A549 (cell line): ENCODE data around the gene POLR2I. TPM values are rescaled to one million over a fixed set of nuclear protein-coding genes. Genes with fewer than 3 reads are reported as not detected.

Source experiments
- ATAC-seq, 2 experiments: fragments of 200-7000 bp in 1 of 2; fragments of >200 bp in 1 of 2; cut with Nextera tagmentation in 1 of 2; cut with Tn5 transposase in 1 of 2; 3 replicates each; pipeline versions ENCODE4 v1.8.0 to v1.9.1; 2018 to 2020; ENCODE audit warnings: mild to moderate bottlenecking in 1 of 2, moderate library complexity in 1 of 2
- CTCF ChIA-PET: fragments of 300-600 bp; sonication (Branson Sonifier 250); formaldehyde crosslinking; extraction: SDS; loops from one replicate; lab custom pipeline; 2021; ENCODE audit warnings: antibody characterized with exemption, inconsistent platforms; lab: Yijun Ruan, JAX
- POLR2A ChIA-PET: fragments of 350-600 bp; formaldehyde crosslinking; extraction: SDS; loops from one replicate; lab custom pipeline; 2021; ENCODE audit warnings: antibody characterized with exemption, inconsistent platforms; lab: Yijun Ruan, JAX
- DNase-seq, 2 experiments: peaks; one replicate each; pipeline versions ENCODE4 v3.0.0 to v3.0.0-alpha.2; 2011 to 2016; ENCODE audit warnings: low read depth in 1 of 2, low spot score in 1 of 2
- FAIRE-seq: peaks from 2 replicates; lab custom pipeline; 2011; peaks lifted over from hg19 to GRCh38; lab: Jason Lieb, UNC
- H3K27ac ChIP-seq, 2 experiments: fragments of >200 bp; sonication (Bioruptor Twin); formaldehyde crosslinking; 3 replicates each; pipeline ENCODE4 v1.5.1; 2016 to 2017
- H3K4me1 ChIP-seq: fragments of >200 bp; sonication (Bioruptor Twin); formaldehyde crosslinking; 3 replicates; pipeline ENCODE4 v1.6.1; 2016
- H3K4me2 ChIP-seq: fragments of >200 bp; sonication (Bioruptor Twin); formaldehyde crosslinking; 3 replicates; pipeline ENCODE4 v1.6.1; 2016
- H3K4me3 ChIP-seq: fragments of >200 bp; sonication (Bioruptor Twin); formaldehyde crosslinking; 3 replicates; pipeline ENCODE4 v1.5.1; 2016
- H3K9me3 ChIP-seq: fragments of >200 bp; sonication (Bioruptor Twin); formaldehyde crosslinking; 3 replicates; pipeline ENCODE4 v1.6.1; 2016
- BHLHE40 ChIP-seq: IDR thresholded peaks from 2 replicates; pipeline ENCODE4 v1.6.1; 2012; ENCODE audit warnings: low read depth, low read length, inconsistent platforms
- CHD2 ChIP-seq: fragments of 150-350 bp; IDR thresholded peaks from 2 replicates; pipeline ENCODE4 v1.6.1; 2014; ENCODE audit warnings: low read length; ENCODE audit not compliant: partially characterized antibody
- CHD4 ChIP-seq: fragments of 200-600 bp; sonication (generic); IDR thresholded peaks from 2 replicates; pipeline ENCODE4 v1.6.1; 2016; ENCODE audit warnings: antibody characterized with exemption, mild to moderate bottlenecking, borderline replicate concordance
- FOSB ChIP-seq: fragments of 250-450 bp; sonication (Bioruptor Pico); IDR thresholded peaks from 2 replicates; pipeline ENCODE4 v1.5.0; 2020; ENCODE audit warnings: mild to moderate bottlenecking, moderate library complexity
- FOSL2 ChIP-seq, 2 experiments: fragments of 450-650 bp in 1 of 2; fragments of >200 bp in 1 of 2; sonication (Bioruptor Twin) in 1 of 2; formaldehyde crosslinking; IDR thresholded peaks; 2 replicates each; pipeline versions ENCODE4 v1.5.0 to v1.6.1; 2016 to 2020; ENCODE audit warnings: mild to moderate bottlenecking in 1 of 2, moderate library complexity in 1 of 2
- HEYL ChIP-seq: fragments of 250-450 bp; sonication (Bioruptor Pico); IDR thresholded peaks from 2 replicates; pipeline ENCODE4 v1.8.0; 2021; ENCODE audit warnings: mild to moderate bottlenecking, moderate library complexity
- MYC ChIP-seq: IDR thresholded peaks from 2 replicates; pipeline ENCODE4 v1.6.1; 2012; ENCODE audit warnings: mild to moderate bottlenecking, inconsistent platforms, low read length, improper control_type of control experiment, borderline replicate concordance
- NFE2L2 ChIP-seq: fragments of 150-350 bp; conservative IDR thresholded peaks from 2 replicates; pipeline ENCODE4 v1.6.1; 2014; ENCODE audit warnings: low read length
- NR3C1 ChIP-seq: fragments of >200 bp; sonication (Bioruptor Twin); formaldehyde crosslinking; IDR thresholded peaks from 3 replicates; pipeline ENCODE4 v1.6.1; 2017
- POLR2AphosphoS2 ChIP-seq: conservative IDR thresholded peaks from 2 replicates; pipeline ENCODE4 v1.6.1; 2012; ENCODE audit warnings: low read length, improper control_type of control experiment, inconsistent platforms
- RAD21 ChIP-seq, 2 experiments: fragments of >200 bp in 1 of 2; sonication (Bioruptor Twin) in 1 of 2; formaldehyde crosslinking in 1 of 2; IDR thresholded peaks in 1 of 2; conservative IDR thresholded peaks in 1 of 2; 2 replicates in 1 of 2; 3 replicates in 1 of 2; pipeline ENCODE4 v1.6.1; 2012 to 2018; ENCODE audit warnings: inconsistent platforms in 1 of 2
- SMC3 ChIP-seq: fragments of >200 bp; sonication (Bioruptor Twin); formaldehyde crosslinking; IDR thresholded peaks from 3 replicates; pipeline ENCODE4 v1.6.1; 2018; ENCODE audit warnings: inconsistent platforms
- TP53 ChIP-seq: fragments of 250-450 bp; sonication (Bioruptor Pico); IDR thresholded peaks from 2 replicates; pipeline ENCODE4 v1.5.0; 2021; ENCODE audit warnings: mild to moderate bottlenecking, moderate library complexity
- ZC3H11A ChIP-seq: fragments of 450-650 bp; IDR thresholded peaks from 2 replicates; pipeline ENCODE4 v1.6.1; 2014; ENCODE audit warnings: antibody characterized with exemption, mild to moderate bottlenecking
- ZSCAN20 ChIP-seq: fragments of 250-450 bp; sonication (Bioruptor Pico); IDR thresholded peaks from 2 replicates; pipeline ENCODE4 v1.8.0; 2022; ENCODE audit warnings: mild to moderate bottlenecking, moderate library complexity
- WGBS: methylation state at CpG from one replicate; pipeline ENCODE4 v1.1.6; 2017; ENCODE audit errors: missing lambda C conversion rate; 5-methylcytosine and 5-hydroxymethylcytosine counted together
- polyA plus RNA-seq, 4 experiments: library from polyadenylated mRNA; depleted of rRNA in 3 of 4; stranded (reverse); fragments of >200 nt; fragmentation: RNase III in 1 of 4; extraction: RNeasy Plus Mini Kit Qiagen cat#74134 plus additional on column Dnase treatment in 1 of 4; gene quantifications; 2 replicates in 3 of 4; 3 replicates in 1 of 4; pipeline ENCODE4 v1.2.3, GENCODE V29; 2011 to 2017
- TF ChIP-seq, protein P1 (sequence below): fragments of >200 bp; sonication (Bioruptor Twin); formaldehyde crosslinking; IDR thresholded peaks from 2 replicates; pipeline ENCODE4 v1.6.1; 2016
- TF ChIP-seq, protein P2 (sequence below): fragments of >200 bp; sonication (Bioruptor Twin); formaldehyde crosslinking; IDR thresholded peaks from 3 replicates; pipeline ENCODE4 v1.5.1; 2016

Gene POLR2I
- polyA plus RNA-seq, 2 of the 4 experiments (the other 2 are of a cell fraction): 123 to 277 TPM

DNA sequence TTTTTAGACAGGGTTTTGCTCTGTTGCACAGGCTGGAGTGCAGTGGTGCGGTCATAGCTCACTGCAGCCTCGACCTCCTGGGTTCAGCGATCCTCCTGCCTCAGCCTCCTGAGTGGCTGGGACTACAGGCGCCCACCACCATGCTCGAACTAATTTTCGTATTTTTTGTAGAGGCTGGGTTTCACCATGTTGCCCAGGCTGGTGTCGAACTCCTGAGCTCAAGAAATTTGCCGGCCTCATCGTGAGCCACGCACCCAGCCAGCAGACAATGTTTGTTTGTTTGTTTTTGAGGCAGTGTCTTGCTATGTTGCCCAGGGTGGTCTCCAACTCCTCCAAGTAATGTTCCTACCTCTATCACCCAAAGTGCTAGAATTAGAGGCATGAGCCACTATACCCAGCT, 38.5 kb upstream of the POLR2I start (continued):
- TF ChIP-seq ZC3H11A: no peak

DNA sequence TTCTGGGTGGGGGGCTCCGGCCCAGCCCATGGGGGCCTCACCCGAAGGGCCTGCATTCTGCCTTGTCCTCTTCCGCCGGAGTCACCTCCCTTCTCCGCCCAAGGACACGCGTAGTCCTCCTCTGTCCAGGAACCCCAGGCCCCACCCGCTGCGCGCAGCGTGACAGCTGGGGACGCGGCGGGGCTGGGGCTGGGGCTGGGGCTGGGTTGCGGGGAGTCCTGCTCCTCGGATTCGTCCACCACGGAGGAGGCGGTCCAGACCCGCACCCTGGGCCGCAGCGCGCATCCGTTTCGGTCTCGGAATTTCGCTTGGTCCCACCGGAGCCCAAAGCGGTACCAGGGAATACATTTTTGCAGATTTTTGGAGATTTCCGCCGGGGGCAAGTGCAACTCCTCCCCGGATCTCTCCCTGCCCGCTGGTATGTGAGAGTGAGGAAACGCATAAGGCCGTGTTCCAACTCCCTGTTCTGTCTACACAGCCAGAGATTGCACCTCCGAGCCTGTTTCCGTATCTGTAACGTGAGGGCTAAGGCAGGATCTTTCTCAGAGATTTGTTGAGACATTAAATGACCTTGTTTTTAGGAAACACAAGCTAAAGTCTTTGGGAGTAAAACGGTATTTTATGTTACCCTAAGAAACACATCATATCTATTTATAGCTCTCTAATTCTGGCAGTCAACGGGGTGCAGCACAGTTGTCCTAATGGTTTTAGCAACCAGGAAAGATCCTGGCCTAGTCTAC, 37.8 kb upstream of the POLR2I start, which contains the start of gene COX7A1:
COX7A1 (minus strand) TSS at position 96 of the 740 bp plus-strand sequence; CDS start at position 56, 40 bp downstream.
- ATAC-seq: peak in 1 of 2 experiments; percentile 5; a peak in 1 of 6 replicates
- no peaks in the 10 kb centered on the region for H3K4me1 ChIP-seq
- peak; percentile 32 for FAIRE-seq
- H3K9me3 ChIP-seq: no peaks in the 10 kb centered on the region
- no peak for DNase-seq
- CTCF ChIA-PET: interaction anchor here (0.7 to 7.2 kb wide), 8 partner anchors 9 to 1754 kb away, joined by 3 to 67 read pairs (median 6); partner anchors contain the start of gene WDR87
- POLR2A ChIA-PET: interaction anchor here (0.5 to 2.0 kb wide), 3 partner anchors 25 to 236 kb away, joined by 4 to 6 read pairs (median 5); partner anchors contain the start of gene POLR2I
- TF ChIP-seq NR3C1 (no peak), ZSCAN20 (no peak), RAD21 (conservative IDR thresholded peaks at IDR 0.05 in 1 of 2, IDR thresholded peaks at IDR 0.05 in 1 of 2) (no peak)
- TF ChIP-seq, protein P1, sequence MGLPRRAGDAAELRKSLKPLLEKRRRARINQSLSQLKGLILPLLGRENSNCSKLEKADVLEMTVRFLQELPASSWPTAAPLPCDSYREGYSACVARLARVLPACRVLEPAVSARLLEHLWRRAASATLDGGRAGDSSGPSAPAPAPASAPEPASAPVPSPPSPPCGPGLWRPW: no peak
- no peak within 1 kb of the TSS for H3K27ac ChIP-seq
- 94% methylated on average over 40 of the region's 40 CpGs for WGBS
- H3K4me3 ChIP-seq: no peak within 1 kb of the TSS
- H3K4me2 ChIP-seq: no peak within 1 kb of the TSS

DNA sequence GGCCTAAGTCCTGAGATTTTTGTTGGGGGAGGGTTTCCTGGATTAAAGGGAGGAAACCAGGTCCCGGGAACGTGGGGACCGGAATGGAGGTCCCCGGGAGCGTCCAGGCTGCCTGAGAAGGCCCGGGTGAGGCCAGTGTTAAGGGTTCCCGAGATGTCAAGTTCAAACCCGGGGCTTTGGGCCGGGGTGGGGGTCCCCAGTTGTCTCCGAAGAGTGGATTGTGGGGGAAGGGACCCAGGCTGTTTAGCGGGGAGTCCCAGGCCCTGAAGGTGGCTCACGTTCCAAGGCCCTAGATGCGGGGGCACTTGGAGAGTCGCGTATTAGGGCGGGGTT, 37.3 kb upstream of the POLR2I start:
- Histone ChIP-seq H3K9me3 (no peaks in the 10 kb centered on the region), H3K27ac (no peak overlapping the region), H3K4me1 (no peaks in the 10 kb centered on the region), H3K4me3 (no peak overlapping the region), H3K4me2 (no peak overlapping the region)
- ChIA-PET CTCF (interaction anchor here (2.1 to 7.2 kb wide), 2 partner anchors 10 to 25 kb away, joined by 5 to 67 read pairs; no protein-coding TSS in a partner anchor), POLR2A (interaction anchor here (1.0 kb wide), 1 partner anchor 16 kb away, joined by 5 read pairs; no protein-coding TSS in a partner anchor)
- ATAC-seq: no peak
- DNase-seq: no peak
- FAIRE-seq: no peak
- WGBS: 92% methylated on average over 16 of the region's 16 CpGs
- 0 out of 2 replicates have a peak, but pooled peaks have one; percentile 70 for TF ChIP-seq POLR2AphosphoS2
- 0 out of 2 replicates have a peak, but pooled peaks have one; percentile 24 for TF ChIP-seq TP53
- no peak for TF ChIP-seq NFE2L2

DNA sequence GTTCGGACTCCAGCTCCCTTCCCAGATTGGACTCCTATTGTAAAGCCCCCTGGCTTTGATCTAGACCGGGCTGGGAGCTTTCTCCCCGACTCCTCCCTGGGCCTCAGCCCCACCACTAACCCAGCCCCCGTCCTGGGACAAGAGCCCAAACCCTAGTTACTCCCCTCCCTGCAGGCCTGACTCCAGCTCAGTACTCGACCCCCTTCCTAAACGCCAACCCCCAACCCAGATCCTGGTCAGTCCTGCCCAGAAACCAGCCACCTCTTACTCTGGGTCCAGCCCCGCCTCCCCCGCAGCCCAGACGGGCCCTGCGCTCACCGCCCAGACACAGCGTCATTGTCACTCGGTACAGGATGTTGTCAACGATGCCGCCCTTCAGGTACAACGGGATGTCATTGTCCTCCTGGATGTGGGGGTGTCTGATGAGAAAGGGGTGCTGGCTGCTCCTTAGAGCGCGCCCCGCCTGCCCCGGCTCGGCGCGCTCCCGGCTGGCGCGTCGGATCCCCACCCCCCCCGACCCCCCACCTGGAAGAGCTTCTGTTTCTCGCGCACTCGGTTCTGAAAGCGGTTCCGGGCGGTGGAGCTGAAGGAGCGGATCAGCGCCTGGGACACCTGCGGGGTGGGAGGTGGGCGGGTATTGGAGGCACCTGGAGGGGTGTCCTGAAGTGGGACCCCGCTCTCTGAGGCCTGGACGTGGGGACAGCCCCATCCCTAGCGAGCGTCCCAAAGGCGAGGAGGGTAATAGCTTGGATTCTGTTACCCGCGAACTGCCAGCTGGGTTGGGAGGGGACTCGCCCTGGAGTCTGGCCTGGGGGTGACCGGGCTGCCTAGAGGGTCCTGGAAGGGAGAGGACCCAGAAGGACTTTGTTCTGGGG, 36.7 kb upstream of the POLR2I start:
- FAIRE-seq (no peak), ATAC-seq (peak; percentile 8 to 10; a peak in 5 of 6 replicates), DNase-seq (no peak)
- ChIA-PET CTCF (interaction anchor here (0.6 to 7.2 kb wide), 5 partner anchors 10 to 90 kb away, joined by 3 to 67 read pairs (median 5); partner anchors contain the start of gene ZNF565), POLR2A (interaction anchor here (0.7 to 1.1 kb wide), 3 partner anchors 15 to 37 kb away, joined by 3 to 5 read pairs (median 4); partner anchors contain the start of gene POLR2I)
- H3K9me3 ChIP-seq: no peaks in the 10 kb centered on the region
- no peak overlapping the region for H3K27ac ChIP-seq
- TF ChIP-seq, protein P2, sequence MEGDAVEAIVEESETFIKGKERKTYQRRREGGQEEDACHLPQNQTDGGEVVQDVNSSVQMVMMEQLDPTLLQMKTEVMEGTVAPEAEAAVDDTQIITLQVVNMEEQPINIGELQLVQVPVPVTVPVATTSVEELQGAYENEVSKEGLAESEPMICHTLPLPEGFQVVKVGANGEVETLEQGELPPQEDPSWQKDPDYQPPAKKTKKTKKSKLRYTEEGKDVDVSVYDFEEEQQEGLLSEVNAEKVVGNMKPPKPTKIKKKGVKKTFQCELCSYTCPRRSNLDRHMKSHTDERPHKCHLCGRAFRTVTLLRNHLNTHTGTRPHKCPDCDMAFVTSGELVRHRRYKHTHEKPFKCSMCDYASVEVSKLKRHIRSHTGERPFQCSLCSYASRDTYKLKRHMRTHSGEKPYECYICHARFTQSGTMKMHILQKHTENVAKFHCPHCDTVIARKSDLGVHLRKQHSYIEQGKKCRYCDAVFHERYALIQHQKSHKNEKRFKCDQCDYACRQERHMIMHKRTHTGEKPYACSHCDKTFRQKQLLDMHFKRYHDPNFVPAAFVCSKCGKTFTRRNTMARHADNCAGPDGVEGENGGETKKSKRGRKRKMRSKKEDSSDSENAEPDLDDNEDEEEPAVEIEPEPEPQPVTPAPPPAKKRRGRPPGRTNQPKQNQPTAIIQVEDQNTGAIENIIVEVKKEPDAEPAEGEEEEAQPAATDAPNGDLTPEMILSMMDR: no peak
- no peak for TF ChIP-seq HEYL
- no peak for TF ChIP-seq RAD21 (conservative IDR thresholded peaks at IDR 0.05 in 1 of 2, IDR thresholded peaks at IDR 0.05 in 1 of 2)
- TF ChIP-seq MYC: no peak
- no peak for TF ChIP-seq FOSL2 (IDR thresholded peaks at IDR 0.05)
- TF ChIP-seq FOSL2 (CRISPR knock-in tag; IDR thresholded peaks at IDR 0.05): no peak
- no peak for TF ChIP-seq CHD2
- TF ChIP-seq SMC3: no peak
- TF ChIP-seq BHLHE40: no peak
- TF ChIP-seq CHD4: no peak
- TF ChIP-seq NFE2L2: no peak
- TF ChIP-seq FOSB: no peak
- no peak for TF ChIP-seq NR3C1
- no peak overlapping the region for H3K4me3 ChIP-seq
- no peaks in the 10 kb centered on the region for H3K4me1 ChIP-seq
- WGBS: 93% methylated on average over 46 of the region's 47 CpGs
- no peak overlapping the region for H3K4me2 ChIP-seq
